ENCODE results near the gene ASF1B.

ASF1B gene

GRCh38 chr19:14165990-14166830, 29.8 kb upstream of the ASF1B start:
- Mint-ChIP-seq H3K9me3 (no peaks in the 10 kb centered on the region), H3K4me3 (peak overlapping the region; percentile 76), H3K4me1 (peaks cover 30% of the 10 kb centered on the region), H3K27ac (peak overlapping the region; percentile 88), H3K36me3 (peaks cover 26% of the 10 kb centered on the region)
- DNase-seq (ENCODE audit: low spot score in 2 of 2) = no peak
- peak; percentile 38 for ATAC-seq

GRCh38 chr19:14164724-14165493, 28.5 kb upstream of the ASF1B start:
- H3K4me3 Mint-ChIP-seq = peak overlapping the region; percentile 76

DNA sequence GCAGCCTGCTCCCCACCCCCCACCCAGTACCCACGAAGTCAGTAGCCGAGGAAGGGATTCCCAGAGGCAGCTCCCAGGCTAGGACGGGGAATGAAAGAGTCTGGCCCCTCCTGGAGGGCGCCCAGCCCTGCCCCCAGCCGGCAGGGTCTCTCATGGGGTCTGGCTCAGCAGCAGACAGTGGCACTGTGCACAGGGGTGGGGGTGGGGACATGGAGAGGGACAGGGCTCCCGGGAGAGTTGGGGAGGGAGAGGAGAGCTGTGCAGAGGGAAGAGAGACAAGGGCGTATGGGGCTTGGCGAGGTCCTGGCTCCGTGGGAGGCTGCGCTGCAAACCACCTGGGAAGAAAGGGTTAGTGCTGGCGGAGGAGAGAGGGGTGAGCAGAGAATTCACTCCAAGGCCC, 27.7 kb upstream of the ASF1B start:
- Mint-ChIP-seq H3K9me3 (no peaks in the 10 kb centered on the region), H3K36me3 (peaks cover 33% of the 10 kb centered on the region), H3K27ac (no peak overlapping the region), H3K4me1 (peaks cover 30% of the 10 kb centered on the region), H3K4me3 (no peak overlapping the region)
- DNase-seq (ENCODE audit: low spot score in 2 of 2) = no peak
- ATAC-seq = no peak

More at GRCh38 chr19:14164724-14165493, 28.5 kb upstream of the ASF1B start:
- peaks cover 29% of the 10 kb centered on the region for H3K36me3 Mint-ChIP-seq
- no peaks in the 10 kb centered on the region for H3K9me3 Mint-ChIP-seq
- DNase-seq (ENCODE audit: low spot score in 2 of 2) = no peak
- H3K4me1 Mint-ChIP-seq = peaks cover 30% of the 10 kb centered on the region
- ATAC-seq = no peak
- H3K27ac Mint-ChIP-seq = no peak overlapping the region

- H3K27ac Mint-ChIP-seq = no peak overlapping the region
- peaks cover 38% of the 10 kb centered on the region for H3K36me3 Mint-ChIP-seq
- no peak for DNase-seq (ENCODE audit: low spot score in 2 of 2)
- no peak for ATAC-seq
- H3K4me1 Mint-ChIP-seq = peaks cover 22% of the 10 kb centered on the region
- no peaks in the 10 kb centered on the region for H3K9me3 Mint-ChIP-seq
- H3K4me3 Mint-ChIP-seq = no peak overlapping the region
Measured at GRCh38 chr19:14162871-14163297, 26.5 kb upstream of the ASF1B start.

- H3K9me3 Mint-ChIP-seq = no peaks in the 10 kb centered on the region
- DNase-seq (ENCODE audit: low spot score in 2 of 2) (no peak), ATAC-seq (no peak)
- H3K4me1 Mint-ChIP-seq = peaks cover 7% of the 10 kb centered on the region
- H3K36me3 Mint-ChIP-seq = peaks cover 36% of the 10 kb centered on the region
- H3K27ac Mint-ChIP-seq = no peak overlapping the region
- H3K4me3 Mint-ChIP-seq = no peak overlapping the region
Measured at GRCh38 chr19:14161305-14161704, 24.9 kb upstream of the ASF1B start.

DNA sequence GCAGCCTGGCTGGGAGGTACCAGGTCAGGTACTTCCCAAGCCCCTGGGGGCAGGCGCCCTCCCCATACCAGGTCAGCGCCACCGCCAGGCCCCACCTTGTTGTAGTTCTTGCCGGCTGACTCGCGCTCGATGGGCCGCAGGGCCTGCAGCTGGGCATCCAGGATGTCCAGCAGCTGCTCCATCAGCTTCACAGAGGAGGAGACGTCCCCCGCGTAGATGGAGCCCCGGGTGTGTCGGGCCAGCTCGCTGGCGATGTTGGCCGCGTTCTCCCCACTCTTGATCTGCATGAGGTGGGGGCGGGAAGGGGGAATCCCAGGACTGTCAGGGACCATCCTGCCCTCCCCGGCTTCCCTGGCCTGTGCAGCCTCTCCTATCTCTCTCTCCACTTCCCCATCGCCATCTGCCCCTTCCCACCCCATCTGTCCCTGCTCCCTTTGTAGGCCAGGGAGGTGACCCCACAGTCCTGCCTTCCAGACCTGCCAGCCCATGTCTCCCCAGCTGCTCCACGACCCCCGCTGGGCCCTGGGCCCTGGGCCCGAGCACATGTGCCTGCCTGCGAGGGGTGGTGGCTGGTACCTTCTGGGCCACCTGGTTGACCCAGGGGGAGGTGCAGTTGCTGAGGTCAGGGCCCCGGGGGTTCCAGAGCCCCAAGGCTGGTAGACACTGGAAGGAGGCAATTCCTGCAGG, 23.8 kb upstream of the ASF1B start:
- Mint-ChIP-seq H3K27ac (no peak overlapping the region), H3K4me3 (no peak overlapping the region), H3K4me1 (no peaks in the 10 kb centered on the region), H3K36me3 (peaks cover 37% of the 10 kb centered on the region), H3K9me3 (no peaks in the 10 kb centered on the region)
- no peak for ATAC-seq
- DNase-seq (ENCODE audit: low spot score in 2 of 2) = no peak

DNA sequence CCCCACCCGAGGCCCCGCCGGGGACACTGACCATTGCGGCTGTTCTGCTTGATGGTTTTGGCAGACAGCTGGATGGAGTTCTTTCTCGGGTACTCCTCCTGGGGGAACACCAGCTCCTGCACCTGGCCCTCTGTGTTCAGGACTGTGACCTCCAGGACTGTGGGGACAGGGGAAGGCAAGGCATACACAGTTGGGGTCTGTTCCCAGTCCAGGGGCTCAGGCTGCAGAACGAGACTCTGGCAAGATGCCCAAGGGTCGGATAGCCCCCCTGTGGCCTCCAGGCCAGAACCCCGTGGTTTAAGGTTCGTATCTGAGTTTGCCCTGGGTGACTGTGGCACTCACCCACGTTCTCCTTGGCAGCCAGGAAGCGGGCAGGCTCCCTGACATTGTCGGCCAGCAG, 22.7 kb upstream of the ASF1B start:
- ATAC-seq (no peak), DNase-seq (ENCODE audit: low spot score in 2 of 2) (no peak)
- Mint-ChIP-seq H3K9me3 (no peaks in the 10 kb centered on the region), H3K4me1 (no peaks in the 10 kb centered on the region), H3K4me3 (no peak overlapping the region), H3K27ac (no peak overlapping the region), H3K36me3 (peaks cover 41% of the 10 kb centered on the region)

DNA sequence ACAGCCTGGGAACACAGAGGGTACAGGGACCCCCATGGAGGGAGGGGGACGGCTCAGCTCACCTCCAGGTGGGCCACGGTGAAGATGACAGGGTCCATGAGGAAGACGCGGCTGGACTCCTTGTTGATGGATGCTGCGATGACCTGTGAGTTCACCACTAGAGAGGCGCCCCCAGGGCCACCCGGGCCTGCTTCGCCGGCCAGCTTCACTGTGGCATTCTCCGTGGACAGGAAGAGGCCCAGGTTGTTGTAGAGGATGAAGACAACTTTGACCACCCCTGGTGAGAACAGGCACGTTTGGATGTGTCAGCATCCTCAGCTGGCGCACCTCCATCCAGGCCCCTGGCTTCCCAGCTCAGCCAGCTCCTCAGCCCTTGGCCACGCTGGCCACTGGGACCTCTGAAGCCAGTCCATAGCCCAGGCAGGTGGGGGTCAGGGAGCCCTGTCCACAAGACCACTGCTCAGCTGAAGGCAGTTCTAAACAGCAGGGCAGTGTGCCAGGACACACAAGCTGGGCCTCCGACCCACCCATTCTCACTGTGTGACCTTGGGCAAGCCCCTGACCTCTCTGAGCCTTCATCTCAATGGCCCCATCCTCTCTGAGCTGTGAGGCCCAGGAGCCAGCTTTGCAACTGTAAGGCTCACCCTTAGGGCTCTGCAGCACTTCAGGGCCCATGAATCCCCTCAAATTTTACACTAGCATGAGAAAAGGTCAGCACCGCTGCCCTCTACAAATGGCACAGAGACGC, 22.1 kb upstream of the ASF1B start:
- Mint-ChIP-seq H3K4me1 (no peaks in the 10 kb centered on the region), H3K4me3 (no peak overlapping the region), H3K36me3 (peaks cover 41% of the 10 kb centered on the region), H3K9me3 (no peaks in the 10 kb centered on the region), H3K27ac (no peak overlapping the region)
- no peak for DNase-seq (ENCODE audit: low spot score in 2 of 2)
- no peak for ATAC-seq

- H3K4me1 Mint-ChIP-seq = no peaks in the 10 kb centered on the region
- DNase-seq (ENCODE audit: low spot score in 2 of 2) = no peak
- H3K4me3 Mint-ChIP-seq = no peak overlapping the region
- H3K36me3 Mint-ChIP-seq = peaks cover 32% of the 10 kb centered on the region
- no peak for ATAC-seq
- H3K9me3 Mint-ChIP-seq = no peaks in the 10 kb centered on the region
- H3K27ac Mint-ChIP-seq = no peak overlapping the region
Measured at GRCh38 chr19:14156971-14157717, 20.8 kb upstream of the ASF1B start.

DNA sequence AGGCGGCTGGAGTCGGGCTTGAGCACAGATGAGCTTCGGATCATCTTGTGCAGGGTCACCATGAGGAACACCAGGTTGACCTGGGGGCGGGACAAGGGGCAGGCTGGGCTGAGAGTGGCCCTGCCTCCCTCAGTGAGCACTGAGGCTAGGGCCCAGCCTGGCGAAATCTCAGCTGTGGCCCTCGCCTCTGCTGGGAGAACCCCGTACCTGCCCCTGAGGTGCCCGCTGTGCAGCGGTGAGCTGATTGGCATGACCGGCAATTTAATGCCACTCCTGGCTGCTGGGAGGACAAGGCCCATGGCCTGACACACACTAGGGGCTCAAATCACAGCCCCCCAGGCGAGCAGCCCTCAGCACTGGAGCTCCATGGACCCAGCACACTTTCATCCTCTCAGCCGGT, 19.7 kb upstream of the ASF1B start:
- H3K36me3 Mint-ChIP-seq = peaks cover 32% of the 10 kb centered on the region
- H3K4me1 Mint-ChIP-seq = no peaks in the 10 kb centered on the region
- ATAC-seq (no peak), DNase-seq (ENCODE audit: low spot score in 2 of 2) (no peak)
- no peak overlapping the region for H3K27ac Mint-ChIP-seq
- H3K9me3 Mint-ChIP-seq = no peaks in the 10 kb centered on the region
- H3K4me3 Mint-ChIP-seq = no peak overlapping the region

DNA sequence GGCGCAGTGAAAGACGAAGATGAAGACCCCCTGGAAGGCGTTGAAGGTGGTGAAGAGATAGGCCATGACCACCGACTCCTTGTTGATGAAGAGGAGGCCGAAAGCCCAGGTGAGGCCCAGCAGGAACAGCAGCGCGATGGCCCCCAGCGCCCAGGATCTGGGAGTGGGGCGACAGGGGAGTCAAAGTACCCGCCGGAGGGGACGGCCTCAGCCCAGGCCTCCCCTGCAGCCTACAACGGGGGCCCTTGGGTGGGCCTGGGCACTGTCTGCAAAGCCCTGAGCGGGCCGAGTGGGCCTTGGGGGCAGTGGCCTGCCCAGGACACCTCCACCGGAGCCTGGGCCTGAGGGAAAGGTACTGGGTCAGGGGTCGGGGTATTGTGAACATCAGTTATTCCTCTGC, 19.0 kb upstream of the ASF1B start:
- Mint-ChIP-seq H3K9me3 (no peaks in the 10 kb centered on the region), H3K4me3 (no peak overlapping the region), H3K4me1 (no peaks in the 10 kb centered on the region), H3K27ac (no peak overlapping the region), H3K36me3 (peaks cover 27% of the 10 kb centered on the region)
- DNase-seq (ENCODE audit: low spot score in 2 of 2) = no peak
- no peak for ATAC-seq

DNA sequence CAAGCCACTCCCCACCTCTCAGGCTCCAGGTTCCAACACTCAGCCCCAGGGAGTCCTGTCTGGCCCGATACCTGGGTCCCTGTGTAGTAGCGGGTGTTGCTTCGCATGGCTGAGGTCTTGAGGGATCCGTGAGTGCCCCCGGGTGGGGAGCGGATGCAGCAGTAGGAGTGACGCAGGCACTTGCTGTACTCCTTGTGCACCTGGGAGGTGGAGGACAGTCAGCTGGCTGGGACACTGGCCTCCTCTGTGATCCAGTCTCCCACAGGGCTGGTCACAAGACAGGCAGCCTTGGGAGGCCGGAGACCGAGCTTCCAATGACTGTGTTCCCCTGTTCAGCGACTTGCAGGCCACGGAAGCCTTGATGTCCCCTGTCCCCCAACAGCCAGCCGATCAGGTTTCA, 16.3 kb upstream of the ASF1B start:
- H3K27ac Mint-ChIP-seq = no peak overlapping the region
- no peak overlapping the region for H3K4me3 Mint-ChIP-seq
- no peaks in the 10 kb centered on the region for H3K9me3 Mint-ChIP-seq
- DNase-seq (ENCODE audit: low spot score in 2 of 2) (no peak), ATAC-seq (no peak)
- peaks cover 22% of the 10 kb centered on the region for H3K4me1 Mint-ChIP-seq
- H3K36me3 Mint-ChIP-seq = peaks cover 19% of the 10 kb centered on the region

GRCh38 chr19:14150770-14151661, 14.6 kb upstream of the ASF1B start:
- no peaks in the 10 kb centered on the region for H3K9me3 Mint-ChIP-seq
- H3K27ac Mint-ChIP-seq = peak overlapping the region; percentile 96
- peaks cover 22% of the 10 kb centered on the region for H3K4me1 Mint-ChIP-seq
- H3K36me3 Mint-ChIP-seq = peaks cover 14% of the 10 kb centered on the region
- no peak for ATAC-seq
- DNase-seq (ENCODE audit: low spot score in 2 of 2) = no peak
- no peak overlapping the region for H3K4me3 Mint-ChIP-seq

All from stimulated activated effector memory CD8-positive, alpha-beta T cell treated with anti-CD3 and anti-CD28 coated beads, Interleukin-12 subunit alpha, Interleukin-12 subunit beta, amount 100 ng/mL, for 72 hours (primary cell).